ENCODE measurements around the gene LPA. TPM values are rescaled to one million over a fixed set of nuclear protein-coding genes. Genes with fewer than 3 reads are reported as not detected.

The LPA gene
- total and polyA plus RNA-seq, 2 of the 13 experiments (the other 11 are each of a cell fraction or from before 2014, with no cell fraction given) = not detected

DNA sequence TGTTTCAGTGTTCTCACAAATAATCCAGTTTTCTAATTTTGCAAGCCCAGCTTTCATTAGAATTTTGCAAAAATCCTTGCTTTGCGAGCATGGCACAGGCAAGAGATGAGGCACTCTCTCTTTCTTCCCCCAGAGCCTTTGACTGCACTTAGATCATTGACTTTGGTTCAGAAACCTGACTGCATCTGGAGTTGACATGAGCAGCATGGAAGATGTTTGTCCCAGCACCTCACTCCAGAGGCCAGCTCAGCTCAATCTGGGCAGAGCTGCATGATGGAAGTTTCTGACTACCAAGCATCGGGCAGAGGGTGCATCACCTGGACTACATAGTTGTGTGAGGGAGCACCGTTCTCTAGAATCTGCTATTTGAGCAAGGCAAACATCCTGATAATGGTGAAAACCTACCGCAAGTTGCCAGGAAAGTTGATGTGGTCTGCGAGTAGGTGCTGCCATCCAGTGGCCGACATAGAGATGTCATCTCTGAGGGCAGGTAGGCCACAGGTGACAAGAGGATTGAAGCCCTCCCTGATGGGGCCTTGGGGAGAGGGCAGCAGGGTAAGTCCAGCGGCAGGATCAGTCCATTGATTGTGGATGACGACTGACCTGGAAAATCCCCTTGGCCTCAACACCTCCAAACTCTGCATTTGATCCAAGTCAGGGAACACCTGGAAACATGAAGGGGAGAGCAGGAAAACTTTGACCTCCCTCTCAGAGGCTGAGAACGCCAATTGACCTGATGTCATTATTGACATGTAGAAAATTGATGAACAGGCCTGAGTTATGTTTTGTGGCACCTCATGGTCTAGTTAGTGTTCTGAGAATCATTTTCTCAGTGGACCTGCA lies 3.8 kb upstream of the LPA start (continued):
- TF ChIP-seq, protein P1, sequence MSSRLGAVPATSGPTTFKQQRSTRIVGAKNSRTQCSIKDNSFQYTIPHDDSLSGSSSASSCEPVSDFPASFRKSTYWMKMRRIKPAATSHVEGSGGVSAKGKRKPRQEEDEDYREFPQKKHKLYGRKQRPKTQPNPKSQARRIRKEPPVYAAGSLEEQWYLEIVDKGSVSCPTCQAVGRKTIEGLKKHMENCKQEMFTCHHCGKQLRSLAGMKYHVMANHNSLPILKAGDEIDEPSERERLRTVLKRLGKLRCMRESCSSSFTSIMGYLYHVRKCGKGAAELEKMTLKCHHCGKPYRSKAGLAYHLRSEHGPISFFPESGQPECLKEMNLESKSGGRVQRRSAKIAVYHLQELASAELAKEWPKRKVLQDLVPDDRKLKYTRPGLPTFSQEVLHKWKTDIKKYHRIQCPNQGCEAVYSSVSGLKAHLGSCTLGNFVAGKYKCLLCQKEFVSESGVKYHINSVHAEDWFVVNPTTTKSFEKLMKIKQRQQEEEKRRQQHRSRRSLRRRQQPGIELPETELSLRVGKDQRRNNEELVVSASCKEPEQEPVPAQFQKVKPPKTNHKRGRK (CRISPR knock-in tag; IDR thresholded peaks at IDR 0.05) = no peak
- TF ChIP-seq CHD2 (IDR thresholded peaks at IDR 0.05; ENCODE audit: low read depth, low read length) = no peak
- no peak for TF ChIP-seq ZNF724P (CRISPR knock-in tag; IDR thresholded peaks at IDR 0.05; ENCODE audit: borderline replicate concordance)
- TF ChIP-seq NFKBIZ (CRISPR knock-in tag; IDR thresholded peaks at IDR 0.05) = no peak
- no peak for TF ChIP-seq ZNF34 (CRISPR knock-in tag; IDR thresholded peaks at IDR 0.05; ENCODE audit: borderline replicate concordance)
- TF ChIP-seq PHF8 (CRISPR knock-in tag; IDR thresholded peaks at IDR 0.05) = no peak
- no peak for TF ChIP-seq SMARCC2 (IDR thresholded peaks at IDR 0.05)
- TF ChIP-seq KDM5B (CRISPR knock-in tag; IDR thresholded peaks at IDR 0.05; ENCODE audit: borderline replicate concordance) = 0 out of 2 replicates have a peak, but pooled peaks have one; percentile 33
- TF ChIP-seq PITX1 (CRISPR knock-in tag; IDR thresholded peaks at IDR 0.05) = no peak
- TF ChIP-seq, protein P2, sequence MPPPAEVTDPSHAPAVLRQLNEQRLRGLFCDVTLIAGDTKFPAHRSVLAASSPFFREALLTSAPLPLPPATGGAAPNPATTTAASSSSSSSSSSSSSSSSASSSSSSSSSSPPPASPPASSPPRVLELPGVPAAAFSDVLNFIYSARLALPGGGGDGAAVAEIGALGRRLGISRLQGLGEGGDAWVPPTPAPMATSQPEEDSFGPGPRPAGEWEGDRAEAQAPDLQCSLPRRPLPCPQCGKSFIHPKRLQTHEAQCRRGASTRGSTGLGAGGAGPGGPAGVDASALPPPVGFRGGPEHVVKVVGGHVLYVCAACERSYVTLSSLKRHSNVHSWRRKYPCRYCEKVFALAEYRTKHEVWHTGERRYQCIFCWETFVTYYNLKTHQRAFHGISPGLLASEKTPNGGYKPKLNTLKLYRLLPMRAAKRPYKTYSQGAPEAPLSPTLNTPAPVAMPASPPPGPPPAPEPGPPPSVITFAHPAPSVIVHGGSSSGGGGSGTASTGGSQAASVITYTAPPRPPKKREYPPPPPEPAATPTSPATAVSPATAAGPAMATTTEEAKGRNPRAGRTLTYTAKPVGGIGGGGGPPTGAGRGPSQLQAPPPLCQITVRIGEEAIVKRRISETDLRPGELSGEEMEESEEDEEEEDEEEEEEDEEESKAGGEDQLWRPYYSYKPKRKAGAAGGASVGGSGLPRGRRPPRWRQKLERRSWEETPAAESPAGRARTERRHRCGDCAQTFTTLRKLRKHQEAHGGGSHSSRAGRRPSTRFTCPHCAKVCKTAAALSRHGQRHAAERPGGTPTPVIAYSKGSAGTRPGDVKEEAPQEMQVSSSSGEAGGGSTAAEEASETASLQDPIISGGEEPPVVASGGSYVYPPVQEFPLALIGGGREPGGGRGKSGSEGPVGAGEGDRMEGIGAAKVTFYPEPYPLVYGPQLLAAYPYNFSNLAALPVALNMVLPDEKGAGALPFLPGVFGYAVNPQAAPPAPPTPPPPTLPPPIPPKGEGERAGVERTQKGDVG (CRISPR knock-in tag; IDR thresholded peaks at IDR 0.05; ENCODE audit: borderline replicate concordance) = no peak
- no peak; the same call in 1 of the 2 replicates for TF ChIP-seq SALL1 (CRISPR knock-in tag; IDR thresholded peaks at IDR 0.05)
- TF ChIP-seq, protein P3, sequence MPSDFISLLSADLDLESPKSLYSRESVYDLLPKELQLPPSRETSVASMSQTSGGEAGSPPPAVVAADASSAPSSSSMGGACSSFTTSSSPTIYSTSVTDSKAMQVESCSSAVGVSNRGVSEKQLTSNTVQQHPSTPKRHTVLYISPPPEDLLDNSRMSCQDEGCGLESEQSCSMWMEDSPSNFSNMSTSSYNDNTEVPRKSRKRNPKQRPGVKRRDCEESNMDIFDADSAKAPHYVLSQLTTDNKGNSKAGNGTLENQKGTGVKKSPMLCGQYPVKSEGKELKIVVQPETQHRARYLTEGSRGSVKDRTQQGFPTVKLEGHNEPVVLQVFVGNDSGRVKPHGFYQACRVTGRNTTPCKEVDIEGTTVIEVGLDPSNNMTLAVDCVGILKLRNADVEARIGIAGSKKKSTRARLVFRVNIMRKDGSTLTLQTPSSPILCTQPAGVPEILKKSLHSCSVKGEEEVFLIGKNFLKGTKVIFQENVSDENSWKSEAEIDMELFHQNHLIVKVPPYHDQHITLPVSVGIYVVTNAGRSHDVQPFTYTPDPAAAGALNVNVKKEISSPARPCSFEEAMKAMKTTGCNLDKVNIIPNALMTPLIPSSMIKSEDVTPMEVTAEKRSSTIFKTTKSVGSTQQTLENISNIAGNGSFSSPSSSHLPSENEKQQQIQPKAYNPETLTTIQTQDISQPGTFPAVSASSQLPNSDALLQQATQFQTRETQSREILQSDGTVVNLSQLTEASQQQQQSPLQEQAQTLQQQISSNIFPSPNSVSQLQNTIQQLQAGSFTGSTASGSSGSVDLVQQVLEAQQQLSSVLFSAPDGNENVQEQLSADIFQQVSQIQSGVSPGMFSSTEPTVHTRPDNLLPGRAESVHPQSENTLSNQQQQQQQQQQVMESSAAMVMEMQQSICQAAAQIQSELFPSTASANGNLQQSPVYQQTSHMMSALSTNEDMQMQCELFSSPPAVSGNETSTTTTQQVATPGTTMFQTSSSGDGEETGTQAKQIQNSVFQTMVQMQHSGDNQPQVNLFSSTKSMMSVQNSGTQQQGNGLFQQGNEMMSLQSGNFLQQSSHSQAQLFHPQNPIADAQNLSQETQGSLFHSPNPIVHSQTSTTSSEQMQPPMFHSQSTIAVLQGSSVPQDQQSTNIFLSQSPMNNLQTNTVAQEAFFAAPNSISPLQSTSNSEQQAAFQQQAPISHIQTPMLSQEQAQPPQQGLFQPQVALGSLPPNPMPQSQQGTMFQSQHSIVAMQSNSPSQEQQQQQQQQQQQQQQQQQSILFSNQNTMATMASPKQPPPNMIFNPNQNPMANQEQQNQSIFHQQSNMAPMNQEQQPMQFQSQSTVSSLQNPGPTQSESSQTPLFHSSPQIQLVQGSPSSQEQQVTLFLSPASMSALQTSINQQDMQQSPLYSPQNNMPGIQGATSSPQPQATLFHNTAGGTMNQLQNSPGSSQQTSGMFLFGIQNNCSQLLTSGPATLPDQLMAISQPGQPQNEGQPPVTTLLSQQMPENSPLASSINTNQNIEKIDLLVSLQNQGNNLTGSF (CRISPR knock-in tag; IDR thresholded peaks at IDR 0.05) = no peak
- peak; percentile 25; the same call in 1 of the 2 replicates for TF ChIP-seq RXRB (CRISPR knock-in tag; IDR thresholded peaks at IDR 0.05; ENCODE audit: borderline replicate concordance)
- TF ChIP-seq MAFK (conservative IDR thresholded peaks at IDR 0.05 in 1 of 2, IDR thresholded peaks at IDR 0.05 in 1 of 2; ENCODE audit: low read length in 2 of 2) = no peak
- TF ChIP-seq ZKSCAN5 (CRISPR knock-in tag; IDR thresholded peaks at IDR 0.05) = no peak
- no peak for TF ChIP-seq ZNF484 (CRISPR knock-in tag; IDR thresholded peaks at IDR 0.05; ENCODE audit: borderline replicate concordance, low read depth)
- TF ChIP-seq YEATS4 (CRISPR knock-in tag; IDR thresholded peaks at IDR 0.05; ENCODE audit: borderline replicate concordance) = no peak
- no peak for TF ChIP-seq ZNF367 (CRISPR knock-in tag; IDR thresholded peaks at IDR 0.05; ENCODE audit: borderline replicate concordance)
- no peak for TF ChIP-seq ZSCAN22 (CRISPR knock-in tag; IDR thresholded peaks at IDR 0.05)
- TF ChIP-seq HOXA3 (CRISPR knock-in tag; IDR thresholded peaks at IDR 0.05) = peak; percentile 37; the same call in 1 of the 2 replicates
